Breast epithelium (tissue), 4 donors: Measurements from ENCODE around the gene SDK2. TPM values are rescaled to one million over a fixed set of nuclear protein-coding genes. Genes with fewer than 3 reads are reported as not detected.
A peak's percentile ranks its signal among the peaks of the same experiment; 100 is the strongest.

Source experiments
- DNase-seq, 2 donors: peaks; one replicate each; pipeline ENCODE4 v3.0.0-alpha.2; 2019; ENCODE audit warnings: low spot score in 2 of 2
- H3K27ac ChIP-seq, 2 donors: fragments of 200-600 bp; sonication (generic) in 1 of 2; one replicate each; pipeline ENCODE4 v1.5.1; 2016 to 2019; ENCODE audit warnings: mild to moderate bottlenecking in 1 of 2
- H3K27me3 ChIP-seq, 2 donors: fragments of 200-600 bp; sonication (generic) in 1 of 2; one replicate each; pipeline versions ENCODE4 v1.5.1 to v1.6.0; 2017 to 2019; ENCODE audit warnings: control low read depth in 1 of 2, mild to moderate bottlenecking in 1 of 2
- H3K36me3 ChIP-seq: fragments of 200-600 bp; one replicate; pipeline ENCODE4 v1.5.1; 2019
- H3K4me1 ChIP-seq, 2 donors: fragments of 200-600 bp; sonication (generic); one replicate each; pipeline ENCODE4 v1.5.1; 2016 to 2019; ENCODE audit warnings: control low read depth in 1 of 2
- H3K4me3 ChIP-seq, 3 donors: fragments of 200-600 bp; sonication (generic); 1 replicate in 2 of 3; 2 replicates in 1 of 3; pipeline ENCODE4 v1.5.1; 2016 to 2019; ENCODE audit warnings: mild to moderate bottlenecking in 3 of 3, moderate library complexity in 2 of 3
- H3K9me3 ChIP-seq, 2 donors: fragments of 200-600 bp; sonication (generic) in 1 of 2; one replicate each; pipeline ENCODE4 v1.5.1; 2016 to 2019; ENCODE audit warnings: control low read depth in 1 of 2
- POLR2A ChIP-seq: fragments of 450-650 bp; IDR thresholded peaks from one replicate; pipeline ENCODE4 v1.6.1; 2016; ENCODE audit warnings: antibody characterized with exemption, mild to moderate bottlenecking, moderate library complexity
- POLR2AphosphoS5 ChIP-seq, 3 donors: sonication (generic); formaldehyde crosslinking; IDR thresholded peaks; one replicate each; pipeline ENCODE4 v1.6.1; 2017; ENCODE audit warnings: antibody characterized with exemption in 3 of 3
- intact Hi-C: fragments of 100-400 bp; cut with DNase I; formaldehyde crosslinking; loops from one replicate; pipeline ENCODE4 v1.15.1; 2023; ENCODE audit warnings: low total_unique reads
- total RNA-seq, 3 donors: library from RNA; depleted of rRNA; stranded (reverse); fragments of >200 nt; gene quantifications; one replicate each; pipeline ENCODE4 v1.1.0, GENCODE V29; 2016
- TF ChIP-seq, protein P1 (sequence below), 3 donors: fragments of 450-650 bp; IDR thresholded peaks; one replicate each; pipeline ENCODE4 v1.5.1; 2016 to 2017; ENCODE audit warnings: antibody characterized with exemption in 3 of 3, mild to moderate bottlenecking in 3 of 3, moderate library complexity in 3 of 3

SDK2 gene
- total RNA-seq, 3 donors from 2014 or later = 0.16 to 2.9 (median 2.6) TPM

- H3K9me3 ChIP-seq = no peaks in the 10 kb centered on the region
- TF ChIP-seq POLR2AphosphoS5 (IDR thresholded peaks at IDR 0.05) (no peak), POLR2A (no peak)
- TF ChIP-seq, protein P1, sequence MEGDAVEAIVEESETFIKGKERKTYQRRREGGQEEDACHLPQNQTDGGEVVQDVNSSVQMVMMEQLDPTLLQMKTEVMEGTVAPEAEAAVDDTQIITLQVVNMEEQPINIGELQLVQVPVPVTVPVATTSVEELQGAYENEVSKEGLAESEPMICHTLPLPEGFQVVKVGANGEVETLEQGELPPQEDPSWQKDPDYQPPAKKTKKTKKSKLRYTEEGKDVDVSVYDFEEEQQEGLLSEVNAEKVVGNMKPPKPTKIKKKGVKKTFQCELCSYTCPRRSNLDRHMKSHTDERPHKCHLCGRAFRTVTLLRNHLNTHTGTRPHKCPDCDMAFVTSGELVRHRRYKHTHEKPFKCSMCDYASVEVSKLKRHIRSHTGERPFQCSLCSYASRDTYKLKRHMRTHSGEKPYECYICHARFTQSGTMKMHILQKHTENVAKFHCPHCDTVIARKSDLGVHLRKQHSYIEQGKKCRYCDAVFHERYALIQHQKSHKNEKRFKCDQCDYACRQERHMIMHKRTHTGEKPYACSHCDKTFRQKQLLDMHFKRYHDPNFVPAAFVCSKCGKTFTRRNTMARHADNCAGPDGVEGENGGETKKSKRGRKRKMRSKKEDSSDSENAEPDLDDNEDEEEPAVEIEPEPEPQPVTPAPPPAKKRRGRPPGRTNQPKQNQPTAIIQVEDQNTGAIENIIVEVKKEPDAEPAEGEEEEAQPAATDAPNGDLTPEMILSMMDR (IDR thresholded peaks at IDR 0.05) = no peak
- no peaks in the 10 kb centered on the region for H3K27me3 ChIP-seq
- no peak overlapping the region for H3K4me3 ChIP-seq
- intact Hi-C loops = loop anchor here (2.0 to 10.0 kb wide), 2 partner anchors 54 to 114 kb away; partner anchors contain the start of gene CDC42EP4
- no peak overlapping the region for H3K27ac ChIP-seq
- H3K4me1 ChIP-seq = peaks cover 0 to 6% of the 10 kb centered on the region in 2 donors
- no peaks in the 10 kb centered on the region for H3K36me3 ChIP-seq
- DNase-seq = no peak
Observed at GRCh38 chr17:73369111-73369521, 275.1 kb downstream of the SDK2 start.

DNA sequence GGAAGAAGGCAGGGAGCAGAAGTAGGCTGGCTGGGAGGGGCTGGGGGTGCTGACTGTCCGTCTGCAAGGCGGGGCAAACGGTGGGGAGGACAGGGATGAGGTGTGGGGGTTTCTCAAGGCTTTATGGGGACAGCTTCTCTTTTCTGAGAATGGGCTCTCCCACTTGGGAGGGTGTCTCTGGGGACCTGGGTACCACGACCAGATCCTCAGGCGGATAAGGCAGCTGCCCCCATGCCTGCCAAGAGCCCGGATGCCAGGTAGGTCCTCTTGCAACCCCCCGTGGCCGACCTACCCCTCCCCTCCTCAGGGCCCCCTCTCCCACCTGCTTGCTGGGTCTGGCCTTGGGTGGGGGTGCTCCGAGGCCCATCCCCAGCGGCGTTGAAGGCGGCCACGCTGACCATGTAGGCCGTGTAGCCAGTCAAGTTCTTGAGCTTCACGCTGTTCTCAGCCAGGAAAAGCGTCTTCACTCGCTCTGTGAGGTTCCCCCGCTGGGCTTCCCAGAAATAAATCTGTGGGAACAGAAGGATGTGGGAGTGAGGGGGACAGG is 276.1 kb downstream of the SDK2 start:
- Histone ChIP-seq H3K4me1 (peaks cover 0 to 6% of the 10 kb centered on the region in 2 donors), H3K36me3 (no peaks in the 10 kb centered on the region), H3K9me3 (no peaks in the 10 kb centered on the region), H3K27me3 (no peaks in the 10 kb centered on the region), H3K27ac (peak overlapping the region in 1 of 2 donors; percentile 38), H3K4me3 (no peak overlapping the region)
- TF ChIP-seq, protein P1 (IDR thresholded peaks at IDR 0.05) = no peak
- TF ChIP-seq POLR2A (no peak), POLR2AphosphoS5 (IDR thresholded peaks at IDR 0.05) (no peak)
- no peak for DNase-seq
- intact Hi-C loops = loop anchor here (2.0 to 10.0 kb wide), 2 partner anchors 53 to 113 kb away; partner anchors contain the start of gene CDC42EP4

DNA sequence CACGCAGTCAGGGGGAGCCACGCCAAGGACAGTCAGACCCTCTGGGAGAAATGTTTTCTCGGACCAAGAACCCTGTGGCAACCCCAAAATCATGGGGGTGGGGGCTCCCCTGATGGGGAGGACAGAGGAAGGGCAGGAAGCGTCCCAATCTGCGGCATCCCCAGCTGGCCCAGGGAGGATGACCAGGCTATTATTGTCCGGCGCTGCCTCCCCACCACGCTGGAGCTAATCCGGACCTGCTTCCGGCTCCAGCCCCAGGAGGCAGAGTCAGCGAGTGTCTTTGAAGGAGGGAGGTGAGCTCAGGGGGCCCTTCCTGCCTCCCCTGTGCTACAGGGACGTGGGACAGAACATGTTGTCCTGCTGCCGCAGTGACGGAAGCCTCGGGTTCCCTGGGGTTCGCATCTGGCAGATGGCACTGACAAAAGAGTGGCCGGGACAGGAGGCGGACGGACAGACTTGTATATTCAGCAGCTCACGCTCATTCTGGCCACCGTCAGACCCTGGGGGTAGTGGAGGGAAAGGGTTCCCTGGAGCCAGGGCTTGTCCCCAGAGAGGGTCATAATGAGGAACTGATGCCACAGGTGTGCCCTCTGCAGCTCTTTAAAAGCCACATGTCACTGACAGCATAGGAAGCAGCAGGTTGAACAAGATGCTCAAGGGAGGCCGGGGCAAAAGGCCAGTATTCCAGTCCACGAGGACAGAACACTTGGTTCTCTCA is 278.2 kb downstream of the SDK2 start:
- TF ChIP-seq, protein P1 (IDR thresholded peaks at IDR 0.05) = no peak
- TF ChIP-seq POLR2A (no peak), POLR2AphosphoS5 (IDR thresholded peaks at IDR 0.05) (peak in 2 of 3 donors; percentile 22 to 64)
- Histone ChIP-seq H3K4me1 (peaks cover 0 to 6% of the 10 kb centered on the region in 2 donors), H3K36me3 (no peaks in the 10 kb centered on the region), H3K27ac (peak overlapping the region; percentile 76 to 94), H3K4me3 (peak overlapping the region in 1 of 3 donors; percentile 48), H3K27me3 (no peaks in the 10 kb centered on the region), H3K9me3 (no peaks in the 10 kb centered on the region)
- intact Hi-C loops = loop anchor here (10.0 kb wide), 1 partner anchor 51 kb away; the partner anchor contains the start of gene CDC42EP4
- DNase-seq = no peak

DNA sequence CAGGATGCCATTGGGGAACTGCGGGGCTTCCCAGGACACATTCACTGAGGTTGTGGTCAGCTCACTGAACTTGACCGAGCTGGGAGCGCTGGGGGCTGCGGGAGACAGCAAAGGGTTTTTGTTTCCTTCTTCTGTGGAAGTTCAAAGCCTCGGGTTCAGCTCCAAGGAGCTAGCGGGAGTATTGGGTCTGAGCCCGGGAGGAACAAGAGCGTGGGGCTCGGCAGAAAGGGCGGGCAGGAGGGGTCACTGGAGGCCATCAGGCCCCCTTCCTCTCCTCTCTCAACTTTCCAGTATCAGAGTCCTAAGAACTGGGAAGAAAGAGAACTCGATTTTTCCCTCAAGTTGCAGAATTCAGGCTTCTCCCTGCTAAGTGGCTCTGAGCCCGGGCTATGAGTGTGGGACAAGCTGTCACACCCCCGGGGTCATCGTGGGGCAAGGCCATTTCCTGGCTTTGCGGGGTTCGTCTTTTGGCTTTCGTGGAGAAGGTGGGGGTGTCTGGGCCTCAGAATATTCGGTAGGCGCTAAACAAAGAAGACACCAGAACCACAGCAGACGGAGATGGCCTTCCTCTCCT is 278.9 kb downstream of the SDK2 start:
- Histone ChIP-seq H3K4me3 (peak overlapping the region in 1 of 3 donors; percentile 48), H3K36me3 (no peaks in the 10 kb centered on the region), H3K27ac (peak overlapping the region; percentile 76 to 94), H3K27me3 (no peaks in the 10 kb centered on the region), H3K4me1 (peaks cover 2 to 8% of the 10 kb centered on the region in 2 donors), H3K9me3 (no peaks in the 10 kb centered on the region)
- DNase-seq = no peak
- TF ChIP-seq, protein P1 (IDR thresholded peaks at IDR 0.05) = no peak
- TF ChIP-seq POLR2A (no peak), POLR2AphosphoS5 (IDR thresholded peaks at IDR 0.05) (no peak)
- intact Hi-C loops = loop anchor here (10.0 kb wide), 1 partner anchor 51 kb away; the partner anchor contains the start of gene CDC42EP4
